Keratinocyte (primary cell): ENCODE data around the gene SKIL.

Experiments used
- CTCF ChIP-seq, 3 experiments: IDR thresholded peaks in 1 of 3; conservative IDR thresholded peaks in 1 of 3; optimal IDR thresholded peaks in 1 of 3; 2 replicates in 2 of 3; 3 replicates in 1 of 3; pipeline versions ENCODE3 to v1.5.1; 2011; ENCODE audit warnings: low read length in 3 of 3, mild to moderate bottlenecking in 3 of 3, moderate library complexity in 2 of 3, control low read depth in 1 of 3, inconsistent platforms in 1 of 3; ENCODE audit not compliant: insufficient read depth in 2 of 3; ENCODE audit errors: extremely low read depth in 1 of 3
- EZH2 ChIP-seq: IDR thresholded peaks from one replicate; pipeline ENCODE4 v1.6.1; 2012; ENCODE audit warnings: inconsistent platforms, mild to moderate bottlenecking, low read length, moderate library complexity

GRCh38 chr3:170391108-170391507 is 33.6 kb downstream of the SKIL start:
- TF ChIP-seq CTCF (optimal IDR thresholded peaks at IDR 0.05 in 1 of 3, IDR thresholded peaks at IDR 0.05 in 1 of 3, conservative IDR thresholded peaks at IDR 0.05 in 1 of 3; ENCODE audit: extremely low read depth in 1 of 3, insufficient read depth in 2 of 3, low read length in 3 of 3) (no peak), EZH2 (no peak)
